Measurements from ENCODE around the gene RALGDS.

DNA sequence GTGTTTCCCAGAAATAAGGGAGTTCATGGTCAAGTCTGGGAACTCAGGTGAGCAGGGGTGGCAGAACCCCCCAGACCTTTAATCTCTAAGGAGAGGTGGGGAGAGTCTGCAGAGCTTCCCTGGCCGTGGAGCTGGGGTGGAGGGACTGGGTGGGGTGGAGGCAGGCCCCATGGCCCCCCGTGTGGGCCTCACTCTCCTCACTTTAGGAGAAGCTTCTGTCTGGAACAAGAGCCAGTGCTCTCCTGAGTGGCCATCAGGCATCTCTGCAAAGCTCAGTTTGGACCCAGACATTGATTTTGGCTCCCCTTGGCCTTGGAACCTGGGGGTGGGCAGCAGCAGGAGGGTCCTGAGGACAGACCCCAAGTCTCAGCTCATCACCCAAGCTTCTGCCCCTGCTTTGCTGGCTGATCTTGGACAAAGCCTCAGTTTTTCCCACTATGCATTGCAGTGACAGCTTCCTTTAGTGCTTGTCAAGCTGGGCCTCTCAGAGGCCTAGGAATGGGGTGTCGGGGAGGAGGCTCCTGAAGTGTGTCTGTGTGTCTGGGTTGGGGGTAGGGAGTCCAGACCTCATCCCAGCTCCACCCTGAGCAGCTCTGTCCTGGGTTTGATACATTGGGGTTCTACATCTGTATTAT lies 46.2 kb upstream of the RALGDS start:
- no peak for TF ChIP-seq EZH2 (IDR thresholded peaks at IDR 0.05; ENCODE audit: low read depth, unreplicated experiment)
- no peak for TF ChIP-seq CTCF (conservative IDR thresholded peaks at IDR 0.05; ENCODE audit: low read depth in 2 of 2)
- TF ChIP-seq, protein P1, sequence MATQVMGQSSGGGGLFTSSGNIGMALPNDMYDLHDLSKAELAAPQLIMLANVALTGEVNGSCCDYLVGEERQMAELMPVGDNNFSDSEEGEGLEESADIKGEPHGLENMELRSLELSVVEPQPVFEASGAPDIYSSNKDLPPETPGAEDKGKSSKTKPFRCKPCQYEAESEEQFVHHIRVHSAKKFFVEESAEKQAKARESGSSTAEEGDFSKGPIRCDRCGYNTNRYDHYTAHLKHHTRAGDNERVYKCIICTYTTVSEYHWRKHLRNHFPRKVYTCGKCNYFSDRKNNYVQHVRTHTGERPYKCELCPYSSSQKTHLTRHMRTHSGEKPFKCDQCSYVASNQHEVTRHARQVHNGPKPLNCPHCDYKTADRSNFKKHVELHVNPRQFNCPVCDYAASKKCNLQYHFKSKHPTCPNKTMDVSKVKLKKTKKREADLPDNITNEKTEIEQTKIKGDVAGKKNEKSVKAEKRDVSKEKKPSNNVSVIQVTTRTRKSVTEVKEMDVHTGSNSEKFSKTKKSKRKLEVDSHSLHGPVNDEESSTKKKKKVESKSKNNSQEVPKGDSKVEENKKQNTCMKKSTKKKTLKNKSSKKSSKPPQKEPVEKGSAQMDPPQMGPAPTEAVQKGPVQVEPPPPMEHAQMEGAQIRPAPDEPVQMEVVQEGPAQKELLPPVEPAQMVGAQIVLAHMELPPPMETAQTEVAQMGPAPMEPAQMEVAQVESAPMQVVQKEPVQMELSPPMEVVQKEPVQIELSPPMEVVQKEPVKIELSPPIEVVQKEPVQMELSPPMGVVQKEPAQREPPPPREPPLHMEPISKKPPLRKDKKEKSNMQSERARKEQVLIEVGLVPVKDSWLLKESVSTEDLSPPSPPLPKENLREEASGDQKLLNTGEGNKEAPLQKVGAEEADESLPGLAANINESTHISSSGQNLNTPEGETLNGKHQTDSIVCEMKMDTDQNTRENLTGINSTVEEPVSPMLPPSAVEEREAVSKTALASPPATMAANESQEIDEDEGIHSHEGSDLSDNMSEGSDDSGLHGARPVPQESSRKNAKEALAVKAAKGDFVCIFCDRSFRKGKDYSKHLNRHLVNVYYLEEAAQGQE (IDR thresholded peaks at IDR 0.05; ENCODE audit: unreplicated experiment), result no peak
- no peak for TF ChIP-seq POLR2AphosphoS5 (IDR thresholded peaks at IDR 0.05; ENCODE audit: low read depth)
